GM19455 (cell line): ENCODE results near the gene PDGFA.

Experiments used
- ATAC-seq: cut with Tn5 transposase; IDR thresholded peaks from one replicate; pipeline ENCODE4 v1.9.1; 2021; ENCODE audit not compliant: unreplicated experiment

Gene PDGFA

DNA sequence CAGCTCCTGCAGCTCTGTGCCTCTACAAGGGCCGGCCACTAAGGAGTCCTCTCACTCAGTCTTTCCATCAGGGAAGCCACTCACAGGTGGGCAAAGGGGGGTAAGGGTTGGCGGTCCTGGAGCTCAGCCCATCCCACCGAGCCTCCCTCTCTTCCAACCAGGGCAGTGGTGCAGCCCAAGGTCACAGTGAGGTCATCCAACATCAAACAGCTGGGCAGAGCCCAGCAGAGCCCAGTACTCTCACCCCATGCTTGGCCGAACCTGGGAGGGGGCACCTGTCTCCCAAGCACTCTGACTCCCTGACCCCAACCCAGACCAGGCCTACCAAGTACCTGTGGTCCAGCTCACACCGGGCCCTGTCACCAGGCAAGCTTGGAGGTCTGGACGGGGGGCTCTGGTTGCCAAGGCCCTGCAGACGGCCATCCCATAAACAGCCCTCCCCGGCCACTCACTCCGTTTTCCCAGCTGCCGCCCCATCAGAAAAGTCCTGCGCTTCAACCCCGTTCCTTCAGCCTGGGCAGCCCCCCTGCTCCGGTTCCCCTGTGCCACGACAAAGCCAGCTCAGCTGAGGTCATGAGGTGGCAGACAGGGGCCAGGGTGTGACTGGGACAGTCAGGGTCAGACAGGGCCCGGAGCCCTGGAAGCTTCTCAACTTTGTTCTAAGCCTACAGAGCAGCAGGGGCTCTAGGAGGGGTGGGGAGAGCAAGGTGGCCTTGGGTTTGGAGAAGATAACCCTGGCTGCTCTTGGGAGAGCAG is 27.5 kb downstream of the PDGFA start:
- no peak for ATAC-seq

DNA sequence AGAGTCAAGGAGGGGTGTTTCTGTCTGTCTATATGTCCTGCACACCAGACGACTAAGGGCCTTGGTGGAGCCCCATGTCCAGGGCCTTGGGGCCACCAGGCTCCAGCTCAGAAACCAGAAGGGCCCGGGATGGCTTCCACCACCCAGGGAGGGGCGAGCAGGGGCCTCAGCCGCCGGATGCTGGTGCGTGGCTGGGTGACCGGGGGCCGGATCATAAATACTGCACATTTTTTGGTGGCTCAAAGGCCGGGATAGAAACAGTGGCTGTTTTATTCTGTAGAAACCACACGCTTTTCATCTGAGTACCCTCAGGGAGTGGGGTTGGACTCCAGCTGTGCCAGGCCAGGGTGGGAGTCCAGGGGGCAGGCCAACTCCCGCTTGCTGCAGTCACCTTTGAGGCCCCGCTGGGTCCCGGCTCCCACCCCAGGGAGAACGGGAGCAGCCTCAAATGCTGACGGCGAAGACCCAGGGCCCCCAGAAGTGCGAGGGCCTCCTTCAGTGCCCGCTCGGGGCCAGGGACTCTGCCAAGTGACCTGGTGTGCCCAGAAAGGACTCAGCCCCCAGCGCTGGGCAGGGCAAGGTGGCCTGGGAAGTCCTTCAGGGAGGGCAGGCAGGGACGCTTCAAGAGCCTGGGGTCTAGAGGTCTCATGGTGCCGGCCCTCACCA is 28.2 kb downstream of the PDGFA start:
- ATAC-seq = no peak

DNA sequence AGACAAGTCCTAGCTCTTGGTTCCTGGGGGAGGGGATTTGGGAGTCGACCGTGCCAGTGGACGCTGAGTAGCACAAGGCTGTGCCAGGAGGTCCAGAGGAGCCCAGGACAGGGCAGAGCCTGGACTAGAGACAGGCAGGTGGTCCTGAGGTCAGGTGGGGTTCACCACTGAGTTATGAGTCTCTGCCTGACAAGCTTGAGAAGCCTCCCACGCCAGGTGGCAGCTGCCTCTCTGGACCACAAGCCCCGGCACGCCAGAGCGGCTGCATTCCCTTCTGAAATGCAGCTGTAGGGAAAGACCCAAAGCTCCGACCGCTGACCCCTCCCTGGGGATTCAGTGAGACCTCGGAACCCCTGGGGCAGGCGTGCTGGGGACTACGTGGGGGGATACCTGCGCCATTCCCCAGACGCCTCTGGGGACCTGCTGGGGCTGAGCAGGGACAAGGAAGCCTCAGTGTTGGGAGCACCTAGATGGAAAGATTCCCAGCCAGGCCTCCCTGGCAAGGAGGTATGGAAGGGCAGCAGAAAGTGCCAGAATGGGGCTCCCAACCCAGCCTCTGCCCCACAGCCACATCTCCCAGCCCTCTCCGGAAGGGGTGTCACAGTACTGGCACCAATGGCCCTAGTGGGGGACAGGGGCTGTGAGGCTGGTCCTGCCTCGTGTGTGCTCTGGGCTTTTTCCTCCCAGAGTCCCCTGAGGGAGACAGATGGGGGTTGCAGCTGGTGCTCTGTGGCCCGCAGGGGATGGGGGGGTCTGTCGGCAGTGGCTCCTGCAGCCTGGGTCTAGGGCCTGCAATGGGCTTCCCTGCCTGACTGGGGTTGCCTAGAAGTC is 29.0 kb downstream of the PDGFA start:
- ATAC-seq = no peak

- no peak for ATAC-seq
These were observed 29.8 kb downstream of the PDGFA start for GRCh38 chr7:489876-490275.

DNA sequence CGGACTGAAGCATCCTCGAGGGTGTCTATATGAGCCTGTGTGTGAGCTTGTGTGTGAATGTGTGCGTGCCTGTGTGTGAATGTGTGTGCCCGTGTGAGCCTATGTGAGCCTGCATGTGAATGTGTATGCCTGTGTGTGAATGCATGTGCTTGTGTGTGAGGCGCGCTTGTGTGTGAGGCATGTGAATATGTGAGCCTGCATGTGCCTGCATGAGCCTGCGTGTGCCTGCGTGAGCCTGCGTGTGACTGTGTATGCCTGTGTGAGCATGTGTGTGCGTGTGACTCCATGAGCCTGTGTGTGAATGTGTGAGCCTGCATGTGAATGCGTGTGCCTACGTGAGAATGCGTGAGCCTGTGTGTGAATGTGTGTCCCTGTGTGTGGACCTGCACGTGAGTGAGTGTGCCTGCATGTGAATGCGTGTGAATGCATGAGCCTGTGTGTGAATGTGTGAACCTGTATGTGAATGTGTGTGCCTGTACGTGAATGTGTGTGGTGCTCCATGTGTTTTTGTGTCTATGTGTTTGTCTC is 33.4 kb downstream of the PDGFA start:
- ATAC-seq = no peak

GRCh38 chr7:485188-486081 is 34.2 kb downstream of the PDGFA start:
- no peak for ATAC-seq

DNA sequence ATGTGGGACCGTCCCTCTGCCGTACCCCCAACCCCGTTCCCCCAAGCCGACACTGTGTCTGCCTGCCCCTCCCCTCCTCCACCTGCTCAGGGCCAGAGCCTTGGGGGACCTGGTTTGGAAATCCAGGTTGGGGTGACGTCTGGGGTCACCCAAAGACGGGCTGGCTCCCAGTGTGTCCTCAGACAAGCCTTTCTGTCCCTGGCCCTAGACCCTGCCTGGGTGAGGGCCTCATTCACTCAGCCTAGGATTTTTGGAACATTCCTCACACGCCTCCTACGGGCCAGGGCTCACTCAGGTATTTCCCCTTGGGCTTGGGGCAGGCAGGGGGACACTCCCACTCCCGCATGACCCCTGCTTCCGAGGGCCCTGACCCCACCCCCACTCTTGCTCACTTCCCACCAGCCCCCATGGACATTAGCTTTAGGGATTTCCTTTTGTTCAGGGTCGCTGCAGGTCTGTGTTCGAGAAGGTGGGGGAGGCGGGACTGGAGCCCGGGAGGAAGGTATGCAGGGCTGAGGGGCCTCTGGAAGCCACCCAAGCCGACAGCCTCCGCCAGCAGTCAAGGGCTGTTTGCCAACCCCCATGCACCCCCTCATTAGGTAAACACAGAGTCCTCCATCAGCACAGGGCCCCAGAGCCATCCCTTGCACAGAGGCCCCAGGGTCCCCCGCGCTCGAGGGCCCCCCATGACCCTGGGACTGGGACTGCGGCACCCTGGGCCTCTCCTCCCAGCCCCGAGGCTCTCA is 35.1 kb downstream of the PDGFA start:
- ATAC-seq = no peak

GRCh38 chr7:483656-484355 is 35.8 kb downstream of the PDGFA start:
- ATAC-seq = no peak

GRCh38 chr7:482521-483083 is 37.0 kb downstream of the PDGFA start:
- ATAC-seq = no peak

DNA sequence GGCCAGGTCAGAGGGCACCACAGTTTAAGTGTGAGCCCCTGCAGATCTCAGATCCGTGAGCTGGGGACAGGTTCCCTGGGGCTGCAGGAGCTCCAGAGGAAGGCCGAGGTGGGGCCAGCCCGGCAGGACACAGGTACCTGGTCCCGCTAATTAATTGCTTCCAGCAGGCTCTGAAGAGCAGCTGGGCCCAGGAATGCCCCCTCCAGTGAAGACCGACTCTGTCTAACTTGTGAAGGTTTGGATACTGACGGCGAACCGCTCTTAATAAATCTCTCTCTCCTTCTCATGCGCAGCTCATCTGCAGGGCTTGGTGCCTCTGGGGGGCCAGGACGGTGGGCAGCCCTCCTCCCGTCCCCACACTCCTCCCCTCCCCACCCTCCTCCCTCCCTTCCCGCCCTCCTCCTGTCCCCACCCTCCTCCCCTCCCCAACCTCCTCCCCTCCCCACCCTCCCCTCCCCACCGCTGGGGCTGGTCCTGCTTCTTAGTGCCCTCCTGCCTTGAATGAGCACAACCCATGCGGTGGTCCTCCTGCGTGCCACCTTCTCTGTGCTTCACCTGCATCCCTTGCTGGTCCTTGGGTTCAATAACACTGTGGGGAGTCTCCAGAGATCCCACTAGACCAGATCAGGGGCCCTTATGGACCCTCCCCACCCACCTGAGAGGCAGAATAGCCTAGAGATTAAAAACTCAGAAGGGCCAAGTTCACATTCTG is 38.3 kb downstream of the PDGFA start:
- ATAC-seq = no peak

- ATAC-seq = no peak
These were observed 39.0 kb downstream of the PDGFA start for GRCh38 chr7:480531-481218.

- ATAC-seq = no peak
These were observed 39.6 kb downstream of the PDGFA start for GRCh38 chr7:479948-480499.

GRCh38 chr7:479115-479947 is 40.3 kb downstream of the PDGFA start:
- ATAC-seq = no peak

GRCh38 chr7:477626-478220 is 41.9 kb downstream of the PDGFA start:
- ATAC-seq = no peak

DNA sequence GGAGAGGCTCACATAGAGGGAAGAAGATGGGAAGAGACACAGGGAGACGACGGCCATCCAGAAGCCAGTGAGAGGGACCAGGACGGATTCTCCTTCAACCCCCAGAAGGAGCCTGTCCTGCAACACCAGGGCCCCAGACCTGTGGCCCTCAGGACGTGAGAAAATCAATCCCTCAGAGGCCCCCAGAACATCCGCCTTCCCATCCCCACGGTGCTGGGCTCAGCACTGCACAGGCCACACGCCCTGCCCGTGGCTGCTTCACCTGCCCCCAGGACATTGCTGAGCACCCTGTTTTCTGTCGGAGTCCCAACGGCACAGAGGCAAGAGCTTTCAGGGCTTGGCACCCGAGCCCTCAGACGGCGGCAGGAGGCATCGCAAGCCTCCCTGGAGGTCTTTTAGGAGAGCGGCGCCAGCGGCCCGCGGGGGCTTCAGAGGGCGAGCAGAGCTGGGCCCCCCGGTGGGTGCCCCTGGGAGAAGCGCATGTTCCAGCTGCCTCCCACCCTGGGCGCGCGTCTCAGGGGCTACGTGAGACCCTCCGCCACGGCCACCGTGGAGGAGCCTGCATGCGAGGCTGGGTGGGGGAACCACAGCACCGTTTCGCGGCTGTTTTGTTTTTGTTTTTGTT is 42.8 kb downstream of the PDGFA start:
- ATAC-seq = no peak
